ENCODE measurements around the gene PRKG1. TPM values are rescaled to one million over a fixed set of nuclear protein-coding genes. Genes with fewer than 3 reads are reported as not detected.

PRKG1 gene
- total RNA-seq, 2 donors from 2014 or later = 17.8 to 31.1 TPM

- TF ChIP-seq CTCF (IDR thresholded peaks at IDR 0.05) = no peak
- no peaks in the 10 kb centered on the region for H3K36me3 ChIP-seq
- no peaks in the 10 kb centered on the region for H3K27me3 ChIP-seq
- no peak overlapping the region for H3K4me3 ChIP-seq
- H3K4me1 ChIP-seq = no peaks in the 10 kb centered on the region
- DNase-seq (ENCODE audit: low spot score) = no peak
- no peak overlapping the region for H3K27ac ChIP-seq
- peaks cover 0 to 6% of the 10 kb centered on the region in 2 donors for H3K9me3 ChIP-seq
Observed at GRCh38 chr10:52020173-52020572, 945.9 kb downstream of the PRKG1 start.

GRCh38 chr10:52020702-52021101, 946.4 kb downstream of the PRKG1 start:
- Histone ChIP-seq H3K27ac (no peak overlapping the region), H3K36me3 (no peaks in the 10 kb centered on the region), H3K9me3 (peaks cover 0 to 6% of the 10 kb centered on the region in 2 donors), H3K27me3 (no peaks in the 10 kb centered on the region), H3K4me1 (no peaks in the 10 kb centered on the region), H3K4me3 (no peak overlapping the region)
- TF ChIP-seq CTCF (IDR thresholded peaks at IDR 0.05) = no peak
- DNase-seq (ENCODE audit: low spot score) = no peak

- no peaks in the 10 kb centered on the region for H3K4me1 ChIP-seq
Observed at GRCh38 chr10:52027055-52027705, 952.9 kb downstream of the PRKG1 start.

GRCh38 chr10:52028523-52028858, 954.2 kb downstream of the PRKG1 start:
- no peaks in the 10 kb centered on the region for H3K4me1 ChIP-seq
- no peak for DNase-seq (ENCODE audit: low spot score)

More at GRCh38 chr10:52027055-52027705, 952.9 kb downstream of the PRKG1 start:
- Histone ChIP-seq H3K27ac (no peak overlapping the region), H3K9me3 (peaks cover 0 to 6% of the 10 kb centered on the region in 2 donors), H3K4me3 (no peak overlapping the region), H3K36me3 (no peaks in the 10 kb centered on the region), H3K27me3 (no peaks in the 10 kb centered on the region)
- TF ChIP-seq CTCF (IDR thresholded peaks at IDR 0.05) = no peak
- no peak for DNase-seq (ENCODE audit: low spot score)

GRCh38 chr10:52029628-52030027, 955.3 kb downstream of the PRKG1 start:
- Histone ChIP-seq H3K4me3 (no peak overlapping the region), H3K4me1 (no peaks in the 10 kb centered on the region), H3K9me3 (no peaks in the 10 kb centered on the region), H3K27me3 (no peaks in the 10 kb centered on the region), H3K27ac (no peak overlapping the region), H3K36me3 (no peaks in the 10 kb centered on the region)
- no peak for DNase-seq (ENCODE audit: low spot score)
- no peak for TF ChIP-seq CTCF (IDR thresholded peaks at IDR 0.05)

More at GRCh38 chr10:52028523-52028858, 954.2 kb downstream of the PRKG1 start:
- TF ChIP-seq CTCF (IDR thresholded peaks at IDR 0.05) = no peak
- Histone ChIP-seq H3K27me3 (no peaks in the 10 kb centered on the region), H3K36me3 (no peaks in the 10 kb centered on the region), H3K4me3 (no peak overlapping the region), H3K27ac (no peak overlapping the region), H3K9me3 (no peaks in the 10 kb centered on the region)

All from right atrium auricular region (tissue), 2 donors.